Measurements from ENCODE around the gene SAP30.

DNA sequence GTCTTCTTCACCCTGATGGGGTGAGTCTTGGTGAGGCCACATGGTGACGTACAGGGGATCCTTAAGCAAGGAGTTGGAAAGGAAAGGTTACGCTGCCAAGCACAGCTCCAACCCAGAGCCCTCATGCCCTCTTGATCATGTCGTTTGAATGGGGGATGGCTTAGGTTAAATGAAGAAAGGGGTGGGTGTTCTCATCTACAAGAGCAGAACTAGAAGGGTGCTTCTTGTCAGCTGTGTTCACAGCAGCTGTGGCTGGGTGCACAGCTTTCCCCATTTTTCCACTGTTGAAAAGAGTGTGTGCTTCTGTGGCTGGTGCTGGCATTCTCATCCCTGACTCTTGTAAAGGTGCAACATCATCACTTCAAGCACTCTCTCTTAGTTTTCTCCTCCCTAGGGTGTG, 43.7 kb downstream of the SAP30 start:
- TF ChIP-seq EZH2 (IDR thresholded peaks at IDR 0.05; ENCODE audit: insufficient read depth, low read length), result no peak
- TF ChIP-seq, protein P1, sequence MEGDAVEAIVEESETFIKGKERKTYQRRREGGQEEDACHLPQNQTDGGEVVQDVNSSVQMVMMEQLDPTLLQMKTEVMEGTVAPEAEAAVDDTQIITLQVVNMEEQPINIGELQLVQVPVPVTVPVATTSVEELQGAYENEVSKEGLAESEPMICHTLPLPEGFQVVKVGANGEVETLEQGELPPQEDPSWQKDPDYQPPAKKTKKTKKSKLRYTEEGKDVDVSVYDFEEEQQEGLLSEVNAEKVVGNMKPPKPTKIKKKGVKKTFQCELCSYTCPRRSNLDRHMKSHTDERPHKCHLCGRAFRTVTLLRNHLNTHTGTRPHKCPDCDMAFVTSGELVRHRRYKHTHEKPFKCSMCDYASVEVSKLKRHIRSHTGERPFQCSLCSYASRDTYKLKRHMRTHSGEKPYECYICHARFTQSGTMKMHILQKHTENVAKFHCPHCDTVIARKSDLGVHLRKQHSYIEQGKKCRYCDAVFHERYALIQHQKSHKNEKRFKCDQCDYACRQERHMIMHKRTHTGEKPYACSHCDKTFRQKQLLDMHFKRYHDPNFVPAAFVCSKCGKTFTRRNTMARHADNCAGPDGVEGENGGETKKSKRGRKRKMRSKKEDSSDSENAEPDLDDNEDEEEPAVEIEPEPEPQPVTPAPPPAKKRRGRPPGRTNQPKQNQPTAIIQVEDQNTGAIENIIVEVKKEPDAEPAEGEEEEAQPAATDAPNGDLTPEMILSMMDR (IDR thresholded peaks at IDR 0.05; ENCODE audit: insufficient read depth, low read depth, low read length), result no peak

All from astrocyte (in vitro differentiated cells and primary cell).